Measurements from ENCODE around the gene TBP. TPM values are rescaled to one million over a fixed set of nuclear protein-coding genes. Genes with fewer than 3 reads are reported as not detected.
A peak's percentile ranks its signal among the peaks of the same experiment; 100 is the strongest.

TBP gene
- total and polyA plus RNA-seq, 2 of the 13 experiments (the other 11 are each of a cell fraction or from before 2014, with no cell fraction given): 21.7 to 28.1 TPM

DNA sequence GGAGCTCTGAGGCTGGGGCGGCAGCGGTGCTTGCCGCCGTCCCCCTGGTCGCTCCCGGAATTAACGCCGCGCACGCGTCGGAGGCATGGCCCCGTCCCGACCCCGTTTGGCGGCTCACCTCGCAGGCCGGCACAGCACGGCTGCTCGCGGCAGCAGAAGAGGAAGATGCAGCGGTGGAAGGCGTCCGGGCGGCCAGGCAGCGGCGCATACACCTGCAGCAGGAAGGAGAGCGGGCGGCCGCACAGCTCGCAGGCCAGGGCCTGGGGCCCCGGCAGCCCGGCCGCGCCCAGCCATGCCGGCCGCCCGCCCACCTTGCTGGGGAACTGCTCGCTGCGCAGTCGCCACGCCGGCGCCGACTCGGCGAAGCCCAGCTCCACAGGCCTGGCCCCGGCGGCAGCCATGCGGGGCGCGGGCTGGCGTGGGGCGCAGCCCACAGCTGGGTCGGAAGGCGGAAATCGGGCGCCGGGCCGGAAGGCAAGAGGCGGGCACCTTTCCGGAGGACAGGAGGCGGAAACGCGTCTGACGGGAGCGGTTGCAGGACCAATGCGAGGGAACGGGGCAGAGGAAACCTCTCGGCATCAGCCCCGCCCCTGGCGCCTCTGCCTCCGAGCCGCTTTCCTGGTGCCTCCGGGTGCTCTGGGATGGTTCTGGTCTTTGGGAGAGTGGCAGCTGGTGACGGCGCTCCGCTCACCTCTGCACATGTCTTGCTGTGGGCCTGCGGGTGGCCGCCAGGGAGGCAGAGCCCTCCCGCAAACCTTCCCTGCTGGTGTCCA lies 30.2 kb downstream of the TBP start, which contains the start of gene PDCD2 (continued):
- TF ChIP-seq, protein P1, sequence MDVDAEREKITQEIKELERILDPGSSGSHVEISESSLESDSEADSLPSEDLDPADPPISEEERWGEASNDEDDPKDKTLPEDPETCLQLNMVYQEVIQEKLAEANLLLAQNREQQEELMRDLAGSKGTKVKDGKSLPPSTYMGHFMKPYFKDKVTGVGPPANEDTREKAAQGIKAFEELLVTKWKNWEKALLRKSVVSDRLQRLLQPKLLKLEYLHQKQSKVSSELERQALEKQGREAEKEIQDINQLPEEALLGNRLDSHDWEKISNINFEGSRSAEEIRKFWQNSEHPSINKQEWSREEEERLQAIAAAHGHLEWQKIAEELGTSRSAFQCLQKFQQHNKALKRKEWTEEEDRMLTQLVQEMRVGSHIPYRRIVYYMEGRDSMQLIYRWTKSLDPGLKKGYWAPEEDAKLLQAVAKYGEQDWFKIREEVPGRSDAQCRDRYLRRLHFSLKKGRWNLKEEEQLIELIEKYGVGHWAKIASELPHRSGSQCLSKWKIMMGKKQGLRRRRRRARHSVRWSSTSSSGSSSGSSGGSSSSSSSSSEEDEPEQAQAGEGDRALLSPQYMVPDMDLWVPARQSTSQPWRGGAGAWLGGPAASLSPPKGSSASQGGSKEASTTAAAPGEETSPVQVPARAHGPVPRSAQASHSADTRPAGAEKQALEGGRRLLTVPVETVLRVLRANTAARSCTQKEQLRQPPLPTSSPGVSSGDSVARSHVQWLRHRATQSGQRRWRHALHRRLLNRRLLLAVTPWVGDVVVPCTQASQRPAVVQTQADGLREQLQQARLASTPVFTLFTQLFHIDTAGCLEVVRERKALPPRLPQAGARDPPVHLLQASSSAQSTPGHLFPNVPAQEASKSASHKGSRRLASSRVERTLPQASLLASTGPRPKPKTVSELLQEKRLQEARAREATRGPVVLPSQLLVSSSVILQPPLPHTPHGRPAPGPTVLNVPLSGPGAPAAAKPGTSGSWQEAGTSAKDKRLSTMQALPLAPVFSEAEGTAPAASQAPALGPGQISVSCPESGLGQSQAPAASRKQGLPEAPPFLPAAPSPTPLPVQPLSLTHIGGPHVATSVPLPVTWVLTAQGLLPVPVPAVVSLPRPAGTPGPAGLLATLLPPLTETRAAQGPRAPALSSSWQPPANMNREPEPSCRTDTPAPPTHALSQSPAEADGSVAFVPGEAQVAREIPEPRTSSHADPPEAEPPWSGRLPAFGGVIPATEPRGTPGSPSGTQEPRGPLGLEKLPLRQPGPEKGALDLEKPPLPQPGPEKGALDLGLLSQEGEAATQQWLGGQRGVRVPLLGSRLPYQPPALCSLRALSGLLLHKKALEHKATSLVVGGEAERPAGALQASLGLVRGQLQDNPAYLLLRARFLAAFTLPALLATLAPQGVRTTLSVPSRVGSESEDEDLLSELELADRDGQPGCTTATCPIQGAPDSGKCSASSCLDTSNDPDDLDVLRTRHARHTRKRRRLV (CRISPR knock-in tag; IDR thresholded peaks at IDR 0.05): no peak
- TF ChIP-seq PAWR (CRISPR knock-in tag; IDR thresholded peaks at IDR 0.05; ENCODE audit: borderline replicate concordance) (no peak), ZBTB7B (CRISPR knock-in tag; IDR thresholded peaks at IDR 0.05) (no peak; the same call in 1 of the 2 replicates), POLR2A (IDR thresholded peaks at IDR 0.05; ENCODE audit: insufficient read depth in 1 of 2, low read depth in 2 of 2, low read length in 2 of 2) (peak; percentile 77 to 96), POLR2AphosphoS2 (IDR thresholded peaks at IDR 0.05; ENCODE audit: low read depth, low read length) (0 out of 2 replicates have a peak, but pooled peaks have one; percentile 23), IRF2 (CRISPR knock-in tag; IDR thresholded peaks at IDR 0.05) (peak; percentile 88), DMAP1 (CRISPR knock-in tag; IDR thresholded peaks at IDR 0.05) (peak; percentile 82), ZNF672 (CRISPR knock-in tag; IDR thresholded peaks at IDR 0.05) (no peak), HNRNPL (IDR thresholded peaks at IDR 0.05; ENCODE audit: low read depth, low read length) (no peak; the same call in 1 of the 2 replicates), RARG (CRISPR knock-in tag; IDR thresholded peaks at IDR 0.05; ENCODE audit: low read depth) (no peak), KLF6 (CRISPR knock-in tag; IDR thresholded peaks at IDR 0.05) (no peak; the same call in 1 of the 2 replicates), RBM39 (IDR thresholded peaks at IDR 0.05; ENCODE audit: low read depth, low read length, poor library complexity, severe bottlenecking) (peak; percentile 83), ZNF337 (CRISPR knock-in tag; IDR thresholded peaks at IDR 0.05; ENCODE audit: borderline replicate concordance, low read depth) (no peak), POGZ (CRISPR knock-in tag; IDR thresholded peaks at IDR 0.05) (peak; percentile 62), ZNF264 (CRISPR knock-in tag; IDR thresholded peaks at IDR 0.05) (peak; percentile 72), ZNF335 (CRISPR knock-in tag; IDR thresholded peaks at IDR 0.05) (no peak), KLF13 (CRISPR knock-in tag; IDR thresholded peaks at IDR 0.05) (no peak), CENPT (CRISPR knock-in tag; IDR thresholded peaks at IDR 0.05; ENCODE audit: low read depth) (no peak; the same call in 1 of the 2 replicates), HNF4G (IDR thresholded peaks at IDR 0.05; ENCODE audit: borderline replicate concordance, low read depth, low read length) (no peak), HNF4G (CRISPR knock-in tag; IDR thresholded peaks at IDR 0.05; ENCODE audit: borderline replicate concordance, low read depth) (peak; percentile 75)
- TF ChIP-seq, protein P2, sequence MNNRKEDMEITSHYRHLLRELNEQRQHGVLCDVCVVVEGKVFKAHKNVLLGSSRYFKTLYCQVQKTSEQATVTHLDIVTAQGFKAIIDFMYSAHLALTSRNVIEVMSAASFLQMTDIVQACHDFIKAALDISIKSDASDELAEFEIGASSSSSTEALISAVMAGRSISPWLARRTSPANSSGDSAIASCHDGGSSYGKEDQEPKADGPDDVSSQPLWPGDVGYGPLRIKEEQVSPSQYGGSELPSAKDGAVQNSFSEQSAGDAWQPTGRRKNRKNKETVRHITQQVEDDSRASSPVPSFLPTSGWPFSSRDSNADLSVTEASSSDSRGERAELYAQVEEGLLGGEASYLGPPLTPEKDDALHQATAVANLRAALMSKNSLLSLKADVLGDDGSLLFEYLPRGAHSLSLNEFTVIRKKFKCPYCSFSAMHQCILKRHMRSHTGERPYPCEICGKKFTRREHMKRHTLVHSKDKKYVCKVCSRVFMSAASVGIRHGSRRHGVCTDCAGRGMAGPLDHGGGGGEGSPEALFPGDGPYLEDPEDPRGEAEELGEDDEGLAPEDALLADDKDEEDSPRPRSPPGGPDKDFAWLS (CRISPR knock-in tag; IDR thresholded peaks at IDR 0.05; ENCODE audit: borderline replicate concordance): no peak
- TF ChIP-seq, protein P3, sequence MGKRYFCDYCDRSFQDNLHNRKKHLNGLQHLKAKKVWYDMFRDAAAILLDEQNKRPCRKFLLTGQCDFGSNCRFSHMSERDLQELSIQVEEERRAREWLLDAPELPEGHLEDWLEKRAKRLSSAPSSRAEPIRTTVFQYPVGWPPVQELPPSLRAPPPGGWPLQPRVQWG (CRISPR knock-in tag; IDR thresholded peaks at IDR 0.05; ENCODE audit: borderline replicate concordance, low read depth): 0 out of 2 replicates have a peak, but pooled peaks have one; percentile 26
- TF ChIP-seq, protein P4, sequence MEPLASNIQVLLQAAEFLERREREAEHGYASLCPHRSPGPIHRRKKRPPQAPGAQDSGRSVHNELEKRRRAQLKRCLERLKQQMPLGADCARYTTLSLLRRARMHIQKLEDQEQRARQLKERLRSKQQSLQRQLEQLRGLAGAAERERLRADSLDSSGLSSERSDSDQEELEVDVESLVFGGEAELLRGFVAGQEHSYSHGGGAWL (CRISPR knock-in tag; IDR thresholded peaks at IDR 0.05): 0 out of 2 replicates have a peak, but pooled peaks have one; percentile 46

Measured in HepG2 (cell line).